HCT116 (cell line): ENCODE measurements around the gene PHLDA1. TPM values are rescaled to one million over a fixed set of nuclear protein-coding genes. Genes with fewer than 3 reads are reported as not detected.
A peak's percentile ranks its signal among the peaks of the same experiment; 100 is the strongest.

Experiments
- ATAC-seq: fragments of 200-7000 bp; cut with Tn5 transposase; 2 replicates; pipeline ENCODE4 v1.9.1; 2020; ENCODE audit warnings: mild to moderate bottlenecking, moderate library complexity
- BruUV-seq: library from RNA; stranded (reverse); fragments of 400-500 nt; replicated peaks from 2 replicates; lab custom pipeline; 2021; lab: Mats Ljungman, UMichigan
- CTCF ChIA-PET: fragments of 300-600 bp; sonication (Branson Sonifier 250); formaldehyde crosslinking; loops from one replicate; lab custom pipeline; 2021; ENCODE audit warnings: antibody characterized with exemption; lab: Charles Lee
- POLR2A ChIA-PET: fragments of 300-600, 350-600 bp; sonication (Branson Sonifier 250); formaldehyde crosslinking; loops from one replicate; lab custom pipeline; 2021; ENCODE audit warnings: antibody characterized with exemption; lab: Charles Lee
- RAD21 ChIA-PET, 2 experiments: fragments of 300-600 bp; sonication (Branson Sonifier 250); formaldehyde crosslinking; loops; one replicate each; lab custom pipeline; 2023; ENCODE audit warnings: low total read pairs in 2 of 2; ENCODE audit not compliant: uncharacterized antibody in 2 of 2, unreplicated experiment in 2 of 2, low non-redundant PET in 1 of 2; lab: Charles Lee
- DNase-seq: peaks from one replicate; pipeline ENCODE4 v3.0.0-alpha.2; 2010; ENCODE audit warnings: low read depth, low spot score
- H2AFZ ChIP-seq: fragments of 200-600 bp; shearing (Covaris generic), sonication (generic); 2 replicates; pipeline ENCODE4 v1.6.1; 2017; ENCODE audit warnings: low read depth, mixed run types, mixed read lengths, antibody characterized with exemption, low read length; ENCODE audit not compliant: poor library complexity, severe bottlenecking
- H3K27ac ChIP-seq: 2 replicates; pipeline ENCODE4 v1.5.1; 2012; ENCODE audit warnings: low read depth, low read length
- H3K27me3 ChIP-seq: fragments of 200-600 bp; sonication (generic); 2 replicates; pipeline ENCODE4 v1.6.1; 2016; ENCODE audit warnings: mixed run types, low read length, mixed read lengths; ENCODE audit not compliant: insufficient read depth
- H3K36me3 ChIP-seq, 2 experiments: fragments of 200-500 bp in 1 of 2; fragments of 200-600 bp in 1 of 2; sonication (Bioruptor generic) in 1 of 2; sonication (generic) in 1 of 2; 2 replicates each; pipeline versions ENCODE4 v1.5.1 to v1.6.1; 2014 to 2016; ENCODE audit warnings: low read length in 2 of 2, inconsistent platforms in 1 of 2, mixed read lengths in 1 of 2, mixed run types in 1 of 2; ENCODE audit not compliant: insufficient read depth in 2 of 2, control insufficient read depth in 1 of 2
- H3K4me1 ChIP-seq, 2 experiments: fragments of 200-600 bp in 1 of 2; sonication (generic) in 1 of 2; 2 replicates each; pipeline versions ENCODE4 v1.5.1 to v1.6.1; 2012 to 2017; ENCODE audit warnings: low read length in 2 of 2, inconsistent platforms in 1 of 2, mild to moderate bottlenecking in 1 of 2, mixed read lengths in 1 of 2, mixed run types in 1 of 2, moderate library complexity in 1 of 2; ENCODE audit not compliant: insufficient read depth in 2 of 2, control insufficient read depth in 1 of 2
- H3K4me2 ChIP-seq: fragments of 200-600 bp; sonication (generic); 2 replicates; pipeline ENCODE4 v1.6.1; 2017; ENCODE audit warnings: mixed run types, low read length, mixed read lengths
- H3K4me3 ChIP-seq, 2 experiments: fragments of 200-600 bp in 1 of 2; sonication (generic) in 1 of 2; replicated peaks in 1 of 2; 2 replicates each; pipeline ENCODE4 v1.5.1; 2011 to 2016; ENCODE audit warnings: low read length in 2 of 2, control low read depth in 1 of 2, low read depth in 1 of 2, mild to moderate bottlenecking in 1 of 2, mixed read lengths in 1 of 2, mixed run types in 1 of 2
- H3K79me2 ChIP-seq: fragments of 200-600 bp; sonication (generic); 2 replicates; pipeline ENCODE4 v1.6.1; 2017; ENCODE audit warnings: mild to moderate bottlenecking, mixed run types, low read length, moderate library complexity, mixed read lengths; ENCODE audit not compliant: insufficient read depth
- H3K9ac ChIP-seq: fragments of 200-600 bp; sonication (generic); 2 replicates; pipeline ENCODE4 v1.6.1; 2016; ENCODE audit warnings: low read length, mixed read lengths
- H3K9me2 ChIP-seq: fragments of 200-600 bp; sonication (generic), shearing (Covaris generic); 2 replicates; pipeline ENCODE4 v1.6.1; 2017; ENCODE audit warnings: mixed run types, mild to moderate bottlenecking, moderate library complexity; ENCODE audit not compliant: insufficient read depth
- H3K9me3 ChIP-seq, 2 experiments: fragments of 200-500 bp in 1 of 2; fragments of 200-600 bp in 1 of 2; sonication (Bioruptor generic) in 1 of 2; sonication (generic) in 1 of 2; 2 replicates each; pipeline ENCODE4 v1.6.1; 2014 to 2017; ENCODE audit warnings: low read length in 2 of 2, mixed read lengths in 2 of 2, inconsistent platforms in 1 of 2, low read depth in 1 of 2, mild to moderate bottlenecking in 1 of 2, mixed run types in 1 of 2, moderate library complexity in 1 of 2; ENCODE audit not compliant: control insufficient read depth in 1 of 2, insufficient read depth in 1 of 2
- H4K20me1 ChIP-seq: fragments of 200-600 bp; sonication (generic), shearing (Covaris generic); 2 replicates; pipeline ENCODE4 v1.6.1; 2017; ENCODE audit warnings: mixed run types, mild to moderate bottlenecking, moderate library complexity; ENCODE audit not compliant: insufficient read depth
- JUND ChIP-seq: IDR thresholded peaks from 2 replicates; pipeline ENCODE4 v1.6.1; 2012
- TCF7L2 ChIP-seq: IDR thresholded peaks from 2 replicates; pipeline ENCODE4 v1.7.0; 2011; ENCODE audit warnings: borderline replicate concordance, inconsistent platforms; ENCODE audit not compliant: insufficient read depth, insufficient read length; ENCODE audit errors: extremely low read depth
- ZNF274 ChIP-seq: fragments of 200-500 bp; sonication (Bioruptor generic); IDR thresholded peaks from 2 replicates; pipeline ENCODE4 v1.6.1; 2014; ENCODE audit warnings: mild to moderate bottlenecking, low read depth, low read length, inconsistent platforms
- intact Hi-C: fragments of 100-400 bp; cut with micrococcal nuclease; formaldehyde crosslinking; loops from 2 replicates; pipeline ENCODE4 v1.10.0; 2022
- total RNA-seq: library from RNA; stranded (reverse); gene quantifications from one replicate; pipeline ENCODE4 v1.2.1, GENCODE V29; 2021; ENCODE audit not compliant: unreplicated experiment
- TF ChIP-seq, protein P1 (sequence below): IDR thresholded peaks from 2 replicates; pipeline ENCODE4 v1.6.1; 2012
- TF ChIP-seq, protein P2 (sequence below): IDR thresholded peaks from 2 replicates; pipeline ENCODE4 v1.6.1; 2012

The PHLDA1 gene
- total RNA-seq, 1 experiment from 2014 or later, result 231 TPM

DNA sequence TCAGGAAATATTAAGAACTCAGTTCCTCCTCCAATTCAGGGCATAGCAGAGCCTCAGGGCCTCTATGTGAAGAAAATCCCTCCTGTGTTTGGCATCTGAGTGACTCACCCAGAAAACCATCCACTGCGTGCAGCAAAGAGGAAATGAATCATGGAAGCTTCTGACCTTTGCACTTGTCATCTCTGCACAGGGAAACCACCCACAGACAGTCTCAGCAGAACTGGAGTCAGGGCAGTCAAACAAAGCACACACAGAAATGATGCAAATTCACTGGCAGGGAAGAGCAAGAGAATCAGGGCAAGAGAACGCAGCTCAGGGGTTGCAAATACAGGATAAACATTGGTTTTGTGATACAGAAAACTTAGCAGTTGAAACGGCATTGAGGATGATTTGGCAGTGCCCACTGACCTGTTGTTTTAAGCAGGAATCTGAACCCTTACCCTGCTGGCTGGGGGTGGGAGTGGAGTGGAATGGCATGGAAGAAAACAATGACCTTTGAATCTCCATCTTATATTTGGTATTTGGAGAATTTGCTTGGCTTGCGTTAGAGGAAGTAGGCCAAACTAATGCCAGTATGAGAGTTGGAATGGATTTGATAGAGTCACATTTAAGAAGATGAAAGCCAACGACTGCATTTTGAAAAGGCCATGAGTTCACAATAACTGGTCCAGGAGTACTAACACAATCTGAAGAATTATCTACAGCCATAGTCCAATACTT lies 53.5 kb downstream of the PHLDA1 start (continued):
- TF ChIP-seq, protein P1, sequence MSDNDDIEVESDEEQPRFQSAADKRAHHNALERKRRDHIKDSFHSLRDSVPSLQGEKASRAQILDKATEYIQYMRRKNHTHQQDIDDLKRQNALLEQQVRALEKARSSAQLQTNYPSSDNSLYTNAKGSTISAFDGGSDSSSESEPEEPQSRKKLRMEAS, result peak; percentile 53
- peak; percentile 94 for TF ChIP-seq JUND
- TF ChIP-seq TCF7L2, result peak; percentile 62
- TF ChIP-seq, protein P2, sequence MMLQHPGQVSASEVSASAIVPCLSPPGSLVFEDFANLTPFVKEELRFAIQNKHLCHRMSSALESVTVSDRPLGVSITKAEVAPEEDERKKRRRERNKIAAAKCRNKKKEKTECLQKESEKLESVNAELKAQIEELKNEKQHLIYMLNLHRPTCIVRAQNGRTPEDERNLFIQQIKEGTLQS, result 0 out of 2 replicates have a peak, but pooled peaks have one; percentile 62

DNA sequence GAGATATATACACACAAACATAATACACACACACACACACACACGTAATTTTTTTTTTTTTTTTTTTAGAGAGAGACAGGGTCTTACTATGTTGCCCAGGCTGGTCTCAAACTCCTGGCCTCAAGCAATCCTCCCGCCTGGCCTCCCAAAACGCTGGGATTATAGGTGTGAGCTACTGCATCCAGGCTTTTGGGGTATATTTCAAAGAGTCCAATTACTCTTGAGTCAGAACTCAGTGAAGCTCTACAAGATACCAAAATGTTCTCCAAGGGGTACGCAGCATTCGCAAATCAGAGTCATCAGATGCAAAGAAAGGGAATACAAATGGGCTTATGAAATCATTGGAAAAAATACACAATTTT lies 54.0 kb downstream of the PHLDA1 start:
- intact Hi-C loops, result loop anchor here (5.0 kb wide), 1 partner anchor 340 kb away; no protein-coding TSS in a partner anchor
- Histone ChIP-seq H2AFZ (no peak overlapping the region), H3K4me1 (peaks cover 67 to 89% of the 10 kb centered on the region in 2 experiments), H3K79me2 (peaks cover 11% of the 10 kb centered on the region; the same call in 1 of the 2 replicates), H3K4me3 (no peak overlapping the region), H4K20me1 (no peaks in the 10 kb centered on the region), H3K4me2 (peak overlapping the region; percentile 53), H3K9me2 (no peaks in the 10 kb centered on the region), H3K36me3 (no peaks in the 10 kb centered on the region), H3K27ac (peak overlapping the region; percentile 98), H3K9ac (peak overlapping the region; percentile 75), H3K9me3 (no peaks in the 10 kb centered on the region), H3K27me3 (no peaks in the 10 kb centered on the region)
- TSS peak; percentile 46 for BruUV-seq
- no peak for DNase-seq
- ChIA-PET CTCF (no interaction called here), RAD21 (no interaction called here), POLR2A (interaction anchor here (0.8 to 4.7 kb wide), 11 partner anchors 11 to 233 kb away, joined by 3 to 17 read pairs (median 4); partner anchors contain the start of gene PHLDA1)
- ATAC-seq, result peak; percentile 51
- TF ChIP-seq, protein P1, result peak; percentile 19; the same call in 1 of the 2 replicates
- TF ChIP-seq ZNF274, result no peak
